GM10248 (cell line): Measurements from ENCODE around the gene LGR6.

Experiments used
- CTCF ChIA-PET: fragments of 300-600 bp; sonication (Branson Sonifier 250); formaldehyde crosslinking; extraction: SDS; loops from one replicate; lab custom pipeline; 2021; ENCODE audit warnings: antibody characterized with exemption; lab: Yijun Ruan, JAX
- POLR2A ChIA-PET: fragments of 350-650 bp; sonication (Branson Sonifier 250); formaldehyde crosslinking; extraction: SDS; loops from one replicate; lab custom pipeline; 2020; ENCODE audit warnings: antibody characterized with exemption; lab: Yijun Ruan, JAX
- DNase-seq: peaks from one replicate; pipeline ENCODE4 v3.0.0; 2012; ENCODE audit errors: extremely low spot score
- TF ChIP-seq, protein P1 (sequence below): IDR thresholded peaks from 2 replicates; pipeline ENCODE4 v1.5.1; 2012; ENCODE audit warnings: mild to moderate bottlenecking, low read depth; ENCODE audit errors: extremely low read depth, missing control alignments, control extremely low read depth

LGR6 gene

GRCh38 chr1:202291001-202291400, 97.4 kb downstream of the LGR6 start:
- CTCF ChIA-PET, result interaction anchor here (0.6 to 2.5 kb wide), 5 partner anchors 9 to 107 kb away, joined by 3 to 8 read pairs (median 3); no protein-coding TSS in a partner anchor
- TF ChIP-seq, protein P1, sequence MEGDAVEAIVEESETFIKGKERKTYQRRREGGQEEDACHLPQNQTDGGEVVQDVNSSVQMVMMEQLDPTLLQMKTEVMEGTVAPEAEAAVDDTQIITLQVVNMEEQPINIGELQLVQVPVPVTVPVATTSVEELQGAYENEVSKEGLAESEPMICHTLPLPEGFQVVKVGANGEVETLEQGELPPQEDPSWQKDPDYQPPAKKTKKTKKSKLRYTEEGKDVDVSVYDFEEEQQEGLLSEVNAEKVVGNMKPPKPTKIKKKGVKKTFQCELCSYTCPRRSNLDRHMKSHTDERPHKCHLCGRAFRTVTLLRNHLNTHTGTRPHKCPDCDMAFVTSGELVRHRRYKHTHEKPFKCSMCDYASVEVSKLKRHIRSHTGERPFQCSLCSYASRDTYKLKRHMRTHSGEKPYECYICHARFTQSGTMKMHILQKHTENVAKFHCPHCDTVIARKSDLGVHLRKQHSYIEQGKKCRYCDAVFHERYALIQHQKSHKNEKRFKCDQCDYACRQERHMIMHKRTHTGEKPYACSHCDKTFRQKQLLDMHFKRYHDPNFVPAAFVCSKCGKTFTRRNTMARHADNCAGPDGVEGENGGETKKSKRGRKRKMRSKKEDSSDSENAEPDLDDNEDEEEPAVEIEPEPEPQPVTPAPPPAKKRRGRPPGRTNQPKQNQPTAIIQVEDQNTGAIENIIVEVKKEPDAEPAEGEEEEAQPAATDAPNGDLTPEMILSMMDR, result no peak
- no peak for DNase-seq
- POLR2A ChIA-PET, result no interaction called here

DNA sequence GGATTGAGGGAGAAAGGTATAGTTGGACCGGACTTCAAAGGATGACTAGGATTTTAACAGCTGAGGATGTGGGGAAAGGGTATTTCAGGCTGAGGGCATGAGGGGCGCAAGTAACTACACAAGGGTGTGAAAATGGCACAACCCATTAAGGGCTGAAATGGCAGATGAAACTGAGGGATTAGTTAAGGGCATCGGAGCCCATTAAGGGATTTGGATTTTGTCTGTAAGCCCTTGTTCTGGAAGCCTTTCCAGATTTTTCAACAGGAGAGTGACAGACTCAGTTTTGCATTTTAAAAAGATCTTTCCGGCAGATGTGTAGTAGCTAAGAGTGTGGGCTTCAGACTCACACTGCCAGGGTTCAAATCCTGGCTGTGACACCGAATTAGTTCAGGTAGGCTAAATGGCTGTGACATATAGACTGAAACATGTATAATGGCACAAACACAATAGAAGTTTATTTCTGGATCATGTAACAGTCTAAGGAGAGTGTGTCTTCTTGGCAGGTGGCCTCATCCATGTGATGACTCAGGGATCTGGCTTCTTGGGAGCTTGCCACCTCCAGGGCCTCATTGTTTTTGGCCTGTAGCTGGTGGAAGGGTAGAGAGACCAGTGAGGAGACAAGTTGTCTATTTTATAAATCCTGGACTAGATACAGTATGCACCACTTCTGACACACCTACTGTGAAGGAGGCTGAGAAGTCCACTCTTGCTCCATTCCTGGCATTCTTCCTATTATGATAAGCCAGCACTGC, 98.5 kb downstream of the LGR6 start:
- DNase-seq, result no peak
- TF ChIP-seq, protein P1, result no peak
- ChIA-PET POLR2A (no interaction called here), CTCF (interaction anchor here (0.7 to 2.5 kb wide), 5 partner anchors 14 to 157 kb away, joined by 3 to 8 read pairs (median 3); no protein-coding TSS in a partner anchor)

DNA sequence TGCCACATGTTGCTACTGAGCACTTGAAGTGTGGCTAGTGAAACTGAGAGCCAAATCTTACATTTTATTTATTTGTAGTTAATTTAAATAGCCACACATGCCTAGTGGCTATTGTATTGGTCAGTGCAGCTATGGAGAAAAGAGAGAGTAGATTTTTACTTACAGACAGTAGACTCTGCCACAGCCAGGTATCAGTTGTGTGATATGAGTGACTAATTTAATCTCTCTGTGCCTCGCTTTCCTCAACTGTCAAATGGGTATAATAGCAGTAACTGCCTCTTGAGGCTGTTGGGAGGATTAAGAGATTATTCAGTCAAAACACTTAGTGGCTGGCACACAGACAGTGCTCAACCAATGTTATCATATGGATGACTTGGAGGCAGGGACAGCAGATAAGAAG, 99.2 kb downstream of the LGR6 start:
- TF ChIP-seq, protein P1, result no peak
- ChIA-PET POLR2A (no interaction called here), CTCF (interaction anchor here (1.6 kb wide), 1 partner anchor 100 kb away, joined by 3 read pairs; no protein-coding TSS in a partner anchor)
- no peak for DNase-seq

DNA sequence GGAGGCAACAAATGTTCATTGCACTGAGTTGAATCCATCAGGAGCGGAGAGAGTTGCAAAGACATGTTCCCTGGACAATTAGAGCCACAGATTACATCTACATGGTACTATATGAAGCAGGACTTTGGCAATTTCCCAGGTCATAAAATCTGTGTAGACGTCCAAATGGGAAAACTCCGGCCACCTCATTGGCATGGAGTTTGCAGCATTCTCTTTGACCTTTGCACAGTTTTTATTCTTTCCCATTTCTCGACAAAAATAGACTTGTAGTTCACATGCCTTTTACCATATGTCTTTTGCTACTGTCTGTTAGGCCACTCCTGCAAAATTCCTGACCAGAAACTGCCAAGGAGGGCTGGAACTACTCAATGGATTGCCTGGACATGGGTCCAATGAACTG, 100.0 kb downstream of the LGR6 start:
- TF ChIP-seq, protein P1, result no peak
- CTCF ChIA-PET, result interaction anchor here (1.6 kb wide), 1 partner anchor 100 kb away, joined by 3 read pairs; no protein-coding TSS in a partner anchor
- no peak for DNase-seq
- POLR2A ChIA-PET, result no interaction called here

DNA sequence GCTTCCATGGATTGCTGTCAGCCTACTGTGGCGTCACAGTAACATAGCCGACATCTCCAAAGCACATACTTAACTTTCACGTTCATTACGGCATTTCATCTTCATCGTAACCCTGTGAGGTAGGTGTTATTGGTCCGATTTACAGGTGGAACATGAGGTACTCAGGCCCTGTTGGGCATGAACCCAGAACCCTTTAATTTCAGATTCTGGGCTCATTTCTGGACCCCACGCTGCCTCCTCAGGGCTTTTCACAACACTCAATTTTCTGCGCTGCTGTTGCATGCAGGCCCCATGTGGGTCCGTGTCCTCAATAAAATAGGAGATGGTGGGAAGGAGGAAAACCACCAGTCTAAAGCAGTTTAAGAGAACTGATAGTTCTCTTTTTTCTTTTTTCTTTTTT, 108.6 kb downstream of the LGR6 start:
- ChIA-PET CTCF (interaction anchor here (1.0 to 2.6 kb wide), 2 partner anchors 32 to 118 kb away, joined by 3 to 9 read pairs; no protein-coding TSS in a partner anchor), POLR2A (no interaction called here)
- TF ChIP-seq, protein P1, result no peak
- DNase-seq, result no peak

DNA sequence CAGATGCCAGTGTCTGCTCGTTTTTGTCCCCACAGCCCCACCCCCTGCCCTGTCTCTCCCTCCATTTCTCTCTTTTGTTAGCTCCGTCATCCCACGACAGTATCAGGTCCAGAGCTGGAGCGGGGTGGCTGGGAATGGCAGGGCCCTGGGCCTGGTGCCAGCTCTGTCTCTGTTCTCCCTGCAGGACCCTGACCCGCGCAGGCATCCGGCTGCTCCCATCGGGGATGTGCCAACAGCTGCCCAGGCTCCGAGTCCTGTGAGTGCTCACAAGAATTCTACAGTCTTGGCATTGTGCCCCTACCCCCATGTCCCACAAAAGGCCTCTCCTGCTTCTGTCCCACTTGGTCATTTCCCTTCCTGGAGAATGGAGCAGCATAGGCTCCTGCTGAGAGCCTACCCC, 110.8 kb downstream of the LGR6 start:
- TF ChIP-seq, protein P1, result no peak
- POLR2A ChIA-PET, result no interaction called here
- DNase-seq, result no peak
- CTCF ChIA-PET, result interaction anchor here (0.9 to 3.8 kb wide), 7 partner anchors 9 to 120 kb away, joined by 3 to 18 read pairs (median 7); no protein-coding TSS in a partner anchor
